HG03558 (cell line): ENCODE measurements around the gene C9orf50.
"Not testable (repeated sequence)": the region's sequence is repeated elsewhere in the genome, so short reads cannot be mapped to it uniquely, and the experiment has no call there.

ENCODE experiments used
- ATAC-seq: cut with Tn5 transposase; IDR thresholded peaks from one replicate; pipeline ENCODE4 v1.9.1; 2021; ENCODE audit warnings: moderate number of reproducible peaks; ENCODE audit not compliant: unreplicated experiment; ENCODE audit errors: extremely low read depth

The C9orf50 gene

GRCh38 chr9:129595903-129596540 lies 24.9 kb downstream of the C9orf50 start:
- ATAC-seq: no peak

GRCh38 chr9:129595311-129595741 lies 25.6 kb downstream of the C9orf50 start:
- ATAC-seq: no peak

GRCh38 chr9:129594632-129595031 lies 26.3 kb downstream of the C9orf50 start:
- ATAC-seq: no peak

- ATAC-seq: not testable (repeated sequence)
Measured at GRCh38 chr9:129592790-129593189, 28.1 kb downstream of the C9orf50 start.

GRCh38 chr9:129591916-129592315 lies 29.0 kb downstream of the C9orf50 start:
- ATAC-seq: no peak

- ATAC-seq: no peak
Measured at GRCh38 chr9:129590466-129590865, 30.4 kb downstream of the C9orf50 start.

- no peak for ATAC-seq
Measured at GRCh38 chr9:129587487-129588262, 33.2 kb downstream of the C9orf50 start.

GRCh38 chr9:129586685-129587084 lies 34.2 kb downstream of the C9orf50 start:
- ATAC-seq: no peak

- ATAC-seq: no peak
Measured at GRCh38 chr9:129586245-129586644, 34.7 kb downstream of the C9orf50 start.

GRCh38 chr9:129585352-129585751 lies 35.5 kb downstream of the C9orf50 start:
- ATAC-seq: no peak

GRCh38 chr9:129584136-129584535 lies 36.8 kb downstream of the C9orf50 start:
- no peak for ATAC-seq

- no peak for ATAC-seq
Measured at GRCh38 chr9:129583308-129584038, 37.4 kb downstream of the C9orf50 start.

- ATAC-seq: no peak
Measured at GRCh38 chr9:129582855-129583254, 38.0 kb downstream of the C9orf50 start.

GRCh38 chr9:129581505-129582189 lies 39.3 kb downstream of the C9orf50 start:
- no peak for ATAC-seq

- no peak for ATAC-seq
Measured at GRCh38 chr9:129580211-129580915, 40.5 kb downstream of the C9orf50 start.

- no peak for ATAC-seq
Measured at GRCh38 chr9:129579294-129579693, 41.6 kb downstream of the C9orf50 start.

- no peak for ATAC-seq
Measured at GRCh38 chr9:129576546-129577543, 44.1 kb downstream of the C9orf50 start.

- ATAC-seq: no peak
Measured at GRCh38 chr9:129575818-129576217, 45.1 kb downstream of the C9orf50 start.
